B cell (primary cell): ENCODE data around the gene CCDC78. TPM values are rescaled to one million over a fixed set of nuclear protein-coding genes. Genes with fewer than 3 reads are reported as not detected.

Source experiments
- ATAC-seq: fragments of 200-7000 bp; cut with Tn5 transposase; one replicate; pipeline ENCODE4 v1.10.0; 2021; ENCODE audit warnings: low read depth, mild to moderate bottlenecking, moderate number of reproducible peaks, moderate library complexity
- CTCF ChIA-PET: fragments of 350-600 bp; sonication (Branson Sonifier 250); formaldehyde crosslinking; loops from one replicate; lab custom pipeline; 2021; ENCODE audit warnings: antibody characterized with exemption, inconsistent platforms; lab: Charles Lee
- POLR2A ChIA-PET: fragments of 350-600 bp; sonication (Branson Sonifier 250); formaldehyde crosslinking; loops from one replicate; lab custom pipeline; 2021; ENCODE audit warnings: antibody characterized with exemption; lab: Charles Lee
- DNase-seq: peaks from one replicate; pipeline ENCODE4 v3.0.0; 2013
- H2AFZ ChIP-seq: 2 replicates; pipeline ENCODE4 v1.6.1; 2012; ENCODE audit warnings: mild to moderate bottlenecking, low read depth, low read length; ENCODE audit not compliant: insufficient read depth, poor library complexity, severe bottlenecking
- H3K27ac ChIP-seq, 2 donors: 1 replicate in 1 of 2; 2 replicates in 1 of 2; pipeline ENCODE4 v1.5.1; 2012 to 2013; ENCODE audit warnings: low read length in 2 of 2, mild to moderate bottlenecking in 2 of 2, moderate library complexity in 1 of 2
- H3K27me3 ChIP-seq, 4 experiments: fragments of 200-600 bp in 1 of 4; sonication (generic) in 1 of 4; replicated peaks in 1 of 4; 1 replicate in 2 of 4; 2 replicates in 2 of 4; pipeline versions ENCODE4 v1.6.1 to v1.7.0; 2013 to 2016; ENCODE audit warnings: low read length in 3 of 4, mild to moderate bottlenecking in 2 of 4, mixed read lengths in 1 of 4, moderate library complexity in 1 of 4; ENCODE audit not compliant: insufficient read depth in 4 of 4, control insufficient read depth in 3 of 4; ENCODE audit errors: control extremely low read depth in 1 of 4
- H3K36me3 ChIP-seq, 2 experiments: replicated peaks in 1 of 2; 1 replicate in 1 of 2; 2 replicates in 1 of 2; pipeline versions ENCODE4 v1.6.1 to v1.7.1; 2013; ENCODE audit warnings: low read length in 1 of 2; ENCODE audit not compliant: insufficient read depth in 2 of 2, control insufficient read depth in 1 of 2; ENCODE audit errors: control extremely low read depth in 1 of 2, extremely low read depth in 1 of 2
- H3K4me1 ChIP-seq, 2 donors: fragments of 200-600 bp in 1 of 2; sonication (generic) in 1 of 2; 1 replicate in 1 of 2; 2 replicates in 1 of 2; pipeline versions ENCODE4 v1.5.1 to v1.6.1; 2013 to 2017; ENCODE audit warnings: low read length in 2 of 2; ENCODE audit not compliant: control insufficient read depth in 2 of 2, insufficient read depth in 2 of 2
- H3K4me2 ChIP-seq: replicated peaks from 2 replicates; pipeline ENCODE3; 2012; ENCODE audit warnings: mild to moderate bottlenecking, low read depth, low read length; ENCODE audit not compliant: poor library complexity, severe bottlenecking
- H3K4me3 ChIP-seq, 5 experiments: fragments of 200-600 bp in 1 of 5; sonication (generic) in 1 of 5; 1 replicate in 3 of 5; 2 replicates in 2 of 5; pipeline versions ENCODE4 v1.5.1 to v1.7.0; 2011 to 2016; ENCODE audit warnings: low read length in 4 of 5, mild to moderate bottlenecking in 4 of 5, low read depth in 2 of 5, control low read depth in 1 of 5, moderate library complexity in 1 of 5; ENCODE audit not compliant: insufficient read depth in 1 of 5; ENCODE audit errors: control extremely low read depth in 1 of 5, extremely low read depth in 1 of 5
- H3K79me2 ChIP-seq: fragments of 200-600 bp; sonication (generic); one replicate; pipeline ENCODE4 v1.6.0; 2016; ENCODE audit warnings: low read length; ENCODE audit not compliant: control insufficient read depth, insufficient read depth
- H3K9ac ChIP-seq: fragments of 200-600 bp; sonication (generic); 2 replicates; pipeline ENCODE4 v1.6.1; 2017; ENCODE audit warnings: mild to moderate bottlenecking, low read length, moderate library complexity
- H3K9me3 ChIP-seq, 3 donors: one replicate each; pipeline versions ENCODE4 v1.6.1 to v1.7.1; 2013; ENCODE audit warnings: low read length in 2 of 3; ENCODE audit not compliant: control insufficient read depth in 2 of 3, insufficient read depth in 1 of 3; ENCODE audit errors: control extremely low read depth in 1 of 3
- H4K20me1 ChIP-seq: 2 replicates; pipeline ENCODE4 v1.6.0; 2012; ENCODE audit warnings: mild to moderate bottlenecking, low read length; ENCODE audit not compliant: insufficient read depth, control insufficient read depth, poor library complexity, severe bottlenecking
- H3K27ac Mint-ChIP-seq: one replicate; pipeline ENCODE4 v1.8.0; 2021; ENCODE audit warnings: mixed read lengths
- H3K27me3 Mint-ChIP-seq: one replicate; pipeline ENCODE4 v1.8.0; 2021; ENCODE audit warnings: mixed read lengths
- H3K4me1 Mint-ChIP-seq: one replicate; pipeline ENCODE4 v1.8.0; 2021; ENCODE audit warnings: mixed read lengths
- H3K4me3 Mint-ChIP-seq: one replicate; pipeline ENCODE4 v1.8.0; 2021; ENCODE audit warnings: mixed read lengths
- H3K9me3 Mint-ChIP-seq: one replicate; pipeline ENCODE4 v1.8.0; 2022; ENCODE audit warnings: mixed read lengths; ENCODE audit not compliant: insufficient read depth
- CTCF ChIP-seq: fragments of 200-600 bp; IDR thresholded peaks from one replicate; pipeline ENCODE4 v1.8.0; 2022; ENCODE audit warnings: antibody characterized with exemption, mild to moderate bottlenecking
- WGBS: methylation state at CpG from one replicate; pipeline ENCODE4 v1.1.5; 2013; ENCODE audit warnings: missing lambda C conversion rate; ENCODE audit not compliant: insufficient coverage; 5-methylcytosine and 5-hydroxymethylcytosine counted together
- intact Hi-C: fragments of 100-400 bp; cut with micrococcal nuclease; formaldehyde crosslinking; loops from one replicate; pipeline ENCODE4 v1.10.0; 2022
- polyA plus RNA-seq: library from polyadenylated mRNA; depleted of rRNA; stranded (reverse); fragments of >200 nt; gene quantifications from 2 replicates; pipeline ENCODE4 v1.2.3, GENCODE V29; 2012
- total RNA-seq, 2 donors: library from RNA; stranded (reverse); fragments of 120-200 nt in 1 of 2; gene quantifications; 1 replicate in 1 of 2; 2 replicates in 1 of 2; pipeline versions ENCODE4 v1.2.3 to v1.2.4, GENCODE V29; 2013 to 2022

The CCDC78 gene
- total and polyA plus RNA-seq, 2 donors (not counting 1 experiment from before 2014, with no cell fraction given) = 11.8 to 34.2 TPM

GRCh38 chr16:728131-728889, 2.1 kb upstream of the CCDC78 start:
- ATAC-seq = peak; percentile 52
- H3K27ac ChIP-seq = no peak overlapping the region
- H3K9ac ChIP-seq = peak overlapping the region; percentile 57

More at GRCh38 chr16:728131-728889, 2.1 kb upstream of the CCDC78 start:
- peak overlapping the region; percentile 26 for H3K27ac Mint-ChIP-seq
- ChIA-PET CTCF (interaction anchor here (0.8 to 1.8 kb wide), 4 partner anchors 10 to 56 kb away, joined by 3 to 5 read pairs (median 4); no protein-coding TSS in a partner anchor), POLR2A (interaction anchor here (0.6 to 1.5 kb wide), 4 partner anchors 9 to 1255 kb away, joined by 4 to 11 read pairs (median 10); partner anchors contain the start of gene CIAO3)
- DNase-seq = peak; percentile 88
- H3K4me3 Mint-ChIP-seq = peak overlapping the region; percentile 73
- Histone ChIP-seq H3K4me3 (peak overlapping the region in 4 of 5 experiments; percentile 69 to 81 (median 74)), H3K9me3 (no peaks in the 10 kb centered on the region), H2AFZ (peak overlapping the region; percentile 42), H3K79me2 (no peaks in the 10 kb centered on the region), H3K36me3 (peaks cover 0 to 20% of the 10 kb centered on the region in 2 experiments), H4K20me1 (peaks cover 14% of the 10 kb centered on the region), H3K4me2 (peak overlapping the region; percentile 97), H3K27me3 (no peaks in the 10 kb centered on the region), H3K4me1 (peaks cover 10 to 28% of the 10 kb centered on the region in 2 donors)
- 2% methylated on average over 76 of the region's 80 CpGs for WGBS
- no peaks in the 10 kb centered on the region for H3K27me3 Mint-ChIP-seq
- peaks cover 16% of the 10 kb centered on the region for H3K4me1 Mint-ChIP-seq
- intact Hi-C loops = loop anchor here (1.0 to 5.0 kb wide), 2 partner anchors 13 to 884 kb away; partner anchors contain the start of genes CRAMP1 and IFT140
- no peak for TF ChIP-seq CTCF
- H3K9me3 Mint-ChIP-seq = no peaks in the 10 kb centered on the region
